CD4-positive, alpha-beta T cell (primary cell): ENCODE data around the gene ASTN2. TPM values are rescaled to one million over a fixed set of nuclear protein-coding genes. Genes with fewer than 3 reads are reported as not detected.

ENCODE experiments used
- ATAC-seq: fragments of 200-7000 bp; cut with Tn5 transposase; one replicate; pipeline ENCODE4 v1.10.0; 2022; ENCODE audit warnings: mild to moderate bottlenecking; ENCODE audit not compliant: poor library complexity
- CTCF ChIA-PET: fragments of 350-600 bp; sonication (Branson Sonifier 250); formaldehyde crosslinking; loops from one replicate; lab custom pipeline; 2021; ENCODE audit warnings: antibody characterized with exemption, inconsistent platforms; lab: Charles Lee
- POLR2A ChIA-PET: fragments of 350-600 bp; sonication (Branson Sonifier 250); formaldehyde crosslinking; loops from one replicate; lab custom pipeline; 2021; ENCODE audit warnings: antibody characterized with exemption, inconsistent platforms; lab: Charles Lee
- DNase-seq, 14 experiments: peaks; one replicate each; pipeline ENCODE4 v3.0.0-alpha.2; 2013 to 2020; ENCODE audit warnings: mixed read lengths in 2 of 14
- H3K27ac ChIP-seq, 2 donors: one replicate each; pipeline versions ENCODE4 v1.5.1 to v1.7.0; 2013; ENCODE audit warnings: low read length in 2 of 2, low read depth in 1 of 2, mild to moderate bottlenecking in 1 of 2
- H3K27me3 ChIP-seq, 2 experiments: 1 replicate in 1 of 2; 2 replicates in 1 of 2; pipeline versions ENCODE4 v1.6.1 to v1.7.0; 2013; ENCODE audit warnings: low read length in 2 of 2, control low read depth in 1 of 2, mild to moderate bottlenecking in 1 of 2, moderate library complexity in 1 of 2; ENCODE audit not compliant: insufficient read depth in 2 of 2, control insufficient read depth in 1 of 2
- H3K36me3 ChIP-seq: one replicate; pipeline ENCODE4 v1.6.1; 2013; ENCODE audit warnings: low read length, control low read depth; ENCODE audit not compliant: insufficient read depth
- H3K4me1 ChIP-seq: one replicate; pipeline ENCODE4 v1.6.1; 2013; ENCODE audit warnings: low read length, control low read depth; ENCODE audit not compliant: insufficient read depth
- H3K4me3 ChIP-seq: one replicate; pipeline ENCODE4 v1.5.1; 2013; ENCODE audit warnings: mild to moderate bottlenecking, low read length, moderate library complexity
- H3K9me3 ChIP-seq, 2 experiments: 1 replicate in 1 of 2; 2 replicates in 1 of 2; pipeline versions ENCODE4 v1.6.1 to v1.7.0; 2013; ENCODE audit warnings: low read length in 2 of 2, mild to moderate bottlenecking in 2 of 2, control low read depth in 1 of 2, moderate library complexity in 1 of 2; ENCODE audit not compliant: control insufficient read depth in 1 of 2, insufficient read depth in 1 of 2
- H3K27ac Mint-ChIP-seq: one replicate; pipeline ENCODE4 v1.8.0; 2020; ENCODE audit warnings: mixed read lengths
- H3K27me3 Mint-ChIP-seq: one replicate; pipeline ENCODE4 v1.8.0; 2021; ENCODE audit warnings: mixed read lengths
- H3K36me3 Mint-ChIP-seq: one replicate; pipeline ENCODE4 v1.8.0; 2021; ENCODE audit warnings: low read depth, mixed read lengths
- H3K4me1 Mint-ChIP-seq: one replicate; pipeline ENCODE4 v1.8.0; 2021; ENCODE audit warnings: low read depth, mixed read lengths
- H3K4me3 Mint-ChIP-seq: one replicate; pipeline ENCODE4 v1.8.0; 2020; ENCODE audit warnings: mild to moderate bottlenecking, mixed read lengths
- H3K9me3 Mint-ChIP-seq: one replicate; pipeline ENCODE4 v1.8.0; 2020; ENCODE audit warnings: mixed read lengths
- CTCF ChIP-seq: fragments of 200-600 bp; IDR thresholded peaks from one replicate; pipeline ENCODE4 v1.8.0; 2022; ENCODE audit warnings: antibody characterized with exemption, mild to moderate bottlenecking
- intact Hi-C, 2 experiments: fragments of 100-400 bp; cut with DNase I in 1 of 2; cut with micrococcal nuclease in 1 of 2; formaldehyde crosslinking; loops; one replicate each; pipeline versions ENCODE4 v1.15.1 to v1.9.0; 2023 to 2025; cut with DNase I, micrococcal nuclease
- total RNA-seq, 174 experiments: library from RNA in 2 of 174; stranded (reverse) in 2 of 174; gene quantifications; one replicate each; pipeline ENCODE4 v1.2.3 and lab custom pipeline; 2021 to 2026

The ASTN2 gene
- total RNA-seq, 2 experiments from 2014 or later = 2.3 to 2.4 TPM

GRCh38 chr9:116855881-116856662, 558.8 kb downstream of the ASTN2 start:
- Histone ChIP-seq H3K4me1 (no peaks in the 10 kb centered on the region), H3K9me3 (no peaks in the 10 kb centered on the region), H3K27ac (no peak overlapping the region), H3K27me3 (no peaks in the 10 kb centered on the region), H3K36me3 (no peaks in the 10 kb centered on the region), H3K4me3 (no peak overlapping the region)
- H3K4me1 Mint-ChIP-seq = no peaks in the 10 kb centered on the region
- no peak for TF ChIP-seq CTCF
- no peak overlapping the region for H3K4me3 Mint-ChIP-seq
- ChIA-PET POLR2A (no interaction called here), CTCF (no interaction called here)
- no peak overlapping the region for H3K27ac Mint-ChIP-seq
- H3K9me3 Mint-ChIP-seq = no peaks in the 10 kb centered on the region
- intact Hi-C loops = no loop called here
- H3K27me3 Mint-ChIP-seq = peaks cover 12% of the 10 kb centered on the region
- no peaks in the 10 kb centered on the region for H3K36me3 Mint-ChIP-seq
- ATAC-seq (no peak), DNase-seq (no peak)

- peaks cover 4% of the 10 kb centered on the region for H3K27me3 Mint-ChIP-seq
- intact Hi-C loops = no loop called here
- H3K4me1 ChIP-seq = no peaks in the 10 kb centered on the region
- no peaks in the 10 kb centered on the region for H3K36me3 ChIP-seq
- ATAC-seq (no peak), DNase-seq (no peak)
- H3K27ac ChIP-seq = no peak overlapping the region
- H3K27ac Mint-ChIP-seq = no peak overlapping the region
- no peaks in the 10 kb centered on the region for H3K36me3 Mint-ChIP-seq
- ChIA-PET POLR2A (no interaction called here), CTCF (no interaction called here)
- no peak overlapping the region for H3K4me3 ChIP-seq
- no peaks in the 10 kb centered on the region for H3K27me3 ChIP-seq
- no peak for TF ChIP-seq CTCF
- H3K4me1 Mint-ChIP-seq = no peaks in the 10 kb centered on the region
- H3K9me3 Mint-ChIP-seq = no peaks in the 10 kb centered on the region
- no peak overlapping the region for H3K4me3 Mint-ChIP-seq
- no peaks in the 10 kb centered on the region for H3K9me3 ChIP-seq
Observed at GRCh38 chr9:116849721-116850120, 565.1 kb downstream of the ASTN2 start.

- POLR2A ChIA-PET = no interaction called here
Observed at GRCh38 chr9:116844621-116845020, 570.2 kb downstream of the ASTN2 start.

More at GRCh38 chr9:116844621-116845020, 570.2 kb downstream of the ASTN2 start:
- no peaks in the 10 kb centered on the region for H3K4me1 ChIP-seq
- Mint-ChIP-seq H3K36me3 (no peaks in the 10 kb centered on the region), H3K4me3 (no peak overlapping the region), H3K4me1 (no peaks in the 10 kb centered on the region), H3K9me3 (no peaks in the 10 kb centered on the region), H3K27me3 (no peaks in the 10 kb centered on the region), H3K27ac (no peak overlapping the region)
- ATAC-seq (no peak), DNase-seq (no peak)
- no peaks in the 10 kb centered on the region for H3K36me3 ChIP-seq
- no peak for TF ChIP-seq CTCF
- CTCF ChIA-PET = no interaction called here
- intact Hi-C loops = no loop called here
- H3K27ac ChIP-seq = no peak overlapping the region
- H3K9me3 ChIP-seq = peaks cover 0 to 7% of the 10 kb centered on the region in 2 experiments
- no peaks in the 10 kb centered on the region for H3K27me3 ChIP-seq
- no peak overlapping the region for H3K4me3 ChIP-seq
